Motor neuron (in vitro differentiated cells): ENCODE results near the gene SYT1. TPM values are rescaled to one million over a fixed set of nuclear protein-coding genes. Genes with fewer than 3 reads are reported as not detected.

ENCODE experiments used
- ATAC-seq, 8 experiments: fragments of 200-7000 bp; cut with Tn5 transposase; replicated peaks in 6 of 8; 2 replicates each; pipeline ENCODE4 v1.8.0; 2021; ENCODE audit warnings: mild to moderate bottlenecking in 8 of 8, moderate library complexity in 8 of 8
- H3K27ac ChIP-seq, 2 donors: fragments of 250-450 bp; sonication (Bioruptor Pico); 2 replicates each; pipeline ENCODE4 v1.9.0; 2021; ENCODE audit warnings: antibody characterized with exemption in 2 of 2, mild to moderate bottlenecking in 2 of 2, moderate library complexity in 1 of 2
- H3K4me1 ChIP-seq, 2 donors: fragments of 250-450 bp; sonication (Bioruptor Pico); replicated peaks in 1 of 2; 2 replicates each; pipeline ENCODE4 v1.6.1; 2021; ENCODE audit warnings: antibody characterized with exemption in 2 of 2, mild to moderate bottlenecking in 2 of 2, moderate library complexity in 1 of 2
- H3K4me3 ChIP-seq, 5 donors: fragments of 250-450 bp; sonication (Bioruptor Pico); 2 replicates each; pipeline ENCODE4 v1.9.0; 2021; ENCODE audit warnings: antibody characterized with exemption in 5 of 5, mild to moderate bottlenecking in 5 of 5, moderate library complexity in 4 of 5
- WGBS, 10 experiments: fragments of 450-650 bp; shearing (Covaris generic); methylation state at CpG; one replicate each; pipeline ENCODE4 v1.0.0; 2022; 5-methylcytosine and 5-hydroxymethylcytosine counted together
- in situ Hi-C, 9 experiments: fragments of 400-800 bp; cut with MboI; loops; one replicate each; pipeline ENCODE4 v1.15.0; 2021; ENCODE audit warnings: low sequenced_read_pairs in 9 of 9, low pct_unique_long_range_greater_than_20kb in 2 of 9; ENCODE audit not compliant: unreplicated experiment in 9 of 9
- total RNA-seq, 8 experiments: library from RNA; unstranded; fragments of 300-600 nt; gene quantifications; 2 replicates each; pipeline versions ENCODE4 v1.2.3 to v1.2.4, GENCODE V29; 2022

SYT1 gene
- total RNA-seq, 8 experiments from 2014 or later = 0.18 to 86.3 (median 71.7) TPM; not detected in 1

- Histone ChIP-seq H3K4me3 (no peak overlapping the region), H3K4me1 (no peaks in the 10 kb centered on the region), H3K27ac (no peak overlapping the region)
- in situ Hi-C loops = no loop called here
- ATAC-seq = no peak
- 10 to 94% (median 82%) methylated on average over 2 to 10 of the region's 10 CpGs for WGBS, 10 experiments
Observed at GRCh38 chr12:79317179-79317847, 452.7 kb downstream of the SYT1 start.

- Histone ChIP-seq H3K4me1 (peaks cover 0 to 4% of the 10 kb centered on the region in 2 donors), H3K4me3 (no peak overlapping the region), H3K27ac (no peak overlapping the region)
- in situ Hi-C loops = no loop called here
- no peak for ATAC-seq
- WGBS, 10 experiments = 10 to 100% (median 29%) methylated on average over 1 of the region's 1 CpG; no CpG with 5 or more reads in 2 of the 10 experiments
Observed at GRCh38 chr12:79322905-79323304, 458.3 kb downstream of the SYT1 start.

GRCh38 chr12:79324571-79324970, 460.0 kb downstream of the SYT1 start:
- peaks cover 0 to 4% of the 10 kb centered on the region in 2 donors for H3K4me1 ChIP-seq

GRCh38 chr12:79326222-79326621, 461.6 kb downstream of the SYT1 start:
- peak in 5 of 8 experiments; percentile 50 to 84 (median 54) for ATAC-seq
- no peak overlapping the region for H3K4me3 ChIP-seq
- H3K4me1 ChIP-seq = peaks cover 0 to 4% of the 10 kb centered on the region in 2 donors
- no peak overlapping the region for H3K27ac ChIP-seq
- in situ Hi-C loops = no loop called here
- WGBS, 10 experiments = 0 to 86% (median 62%) methylated on average over 1 to 2 of the region's 2 CpGs; no CpG with 5 or more reads in 3 of the 10 experiments

More at GRCh38 chr12:79324571-79324970, 460.0 kb downstream of the SYT1 start:
- no peak for ATAC-seq
- H3K4me3 ChIP-seq = no peak overlapping the region
- WGBS, 10 experiments = 17 to 100% (median 63%) methylated on average over 1 to 3 of the region's 3 CpGs; no CpG with 5 or more reads in 1 of the 10 experiments
- in situ Hi-C loops = no loop called here
- no peak overlapping the region for H3K27ac ChIP-seq

GRCh38 chr12:79326663-79327062, 462.1 kb downstream of the SYT1 start:
- ATAC-seq = no peak
- in situ Hi-C loops = no loop called here
- WGBS, 10 experiments = 0 to 100% (median 86%) methylated on average over 1 to 2 of the region's 2 CpGs
- Histone ChIP-seq H3K27ac (no peak overlapping the region), H3K4me3 (no peak overlapping the region), H3K4me1 (peaks cover 0 to 4% of the 10 kb centered on the region in 2 donors)

GRCh38 chr12:79327465-79327864, 462.9 kb downstream of the SYT1 start:
- H3K4me3 ChIP-seq = no peak overlapping the region
- no peak overlapping the region for H3K27ac ChIP-seq
- peaks cover 0 to 4% of the 10 kb centered on the region in 2 donors for H3K4me1 ChIP-seq
- in situ Hi-C loops = no loop called here
- 0 to 100% (median 100%) methylated on average over 1 of the region's 1 CpG; no CpG with 5 or more reads in 1 of the 10 experiments for WGBS, 10 experiments
- no peak for ATAC-seq

- no peak for ATAC-seq
- WGBS, 10 experiments = 10 to 100% (median 87%) methylated on average over 1 to 2 of the region's 2 CpGs
- in situ Hi-C loops = no loop called here
Observed at GRCh38 chr12:79329933-79330332, 465.4 kb downstream of the SYT1 start.

GRCh38 chr12:79331870-79332269, 467.3 kb downstream of the SYT1 start:
- Histone ChIP-seq H3K27ac (no peak overlapping the region), H3K4me1 (no peaks in the 10 kb centered on the region), H3K4me3 (no peak overlapping the region)
- WGBS, 10 experiments = 7 to 100% (median 33%) methylated on average over 1 of the region's 1 CpG; no CpG with 5 or more reads in 1 of the 10 experiments
- ATAC-seq = no peak
- in situ Hi-C loops = no loop called here

More at GRCh38 chr12:79329933-79330332, 465.4 kb downstream of the SYT1 start:
- H3K4me1 ChIP-seq = peaks cover 0 to 4% of the 10 kb centered on the region in 2 donors
- H3K27ac ChIP-seq = no peak overlapping the region
- H3K4me3 ChIP-seq = no peak overlapping the region

- 63 to 100% (median 86%) methylated on average over 1 to 3 of the region's 3 CpGs; no CpG with 5 or more reads in 1 of the 10 experiments for WGBS, 10 experiments
- H3K4me1 ChIP-seq = no peaks in the 10 kb centered on the region
- no peak for ATAC-seq
- no peak overlapping the region for H3K4me3 ChIP-seq
- in situ Hi-C loops = no loop called here
- no peak overlapping the region for H3K27ac ChIP-seq
Observed at GRCh38 chr12:79333144-79333543, 468.6 kb downstream of the SYT1 start.

- WGBS, 10 experiments = 7 to 100% (median 95%) methylated on average over 1 to 5 of the region's 5 CpGs
- H3K27ac ChIP-seq = no peak overlapping the region
- ATAC-seq = peak in 1 of 8 experiments; percentile 64
- H3K4me1 ChIP-seq = no peaks in the 10 kb centered on the region
- in situ Hi-C loops = no loop called here
- no peak overlapping the region for H3K4me3 ChIP-seq
Observed at GRCh38 chr12:79337662-79338290, 473.2 kb downstream of the SYT1 start.

GRCh38 chr12:79344855-79345847, 480.6 kb downstream of the SYT1 start:
- in situ Hi-C loops = no loop called here
- ATAC-seq = peak in 4 of 8 experiments; percentile 67 to 90 (median 80)
- H3K4me3 ChIP-seq = no peak overlapping the region
- H3K27ac ChIP-seq = no peak overlapping the region
- H3K4me1 ChIP-seq = no peaks in the 10 kb centered on the region
- WGBS, 10 experiments = 0 to 100% (median 67%) methylated on average over 2 to 5 of the region's 5 CpGs; no CpG with 5 or more reads in 1 of the 10 experiments

GRCh38 chr12:79347866-79348265, 483.3 kb downstream of the SYT1 start:
- ATAC-seq = no peak
- H3K4me1 ChIP-seq = no peaks in the 10 kb centered on the region
- no peak overlapping the region for H3K4me3 ChIP-seq
- 0 to 100% (median 78%) methylated on average over 1 of the region's 1 CpG; no CpG with 5 or more reads in 2 of the 10 experiments for WGBS, 10 experiments
- in situ Hi-C loops = no loop called here
- H3K27ac ChIP-seq = no peak overlapping the region
